PFSK-1 (cell line): Measurements from ENCODE around the gene RASSF7.

ENCODE experiments used
- FOXP2 ChIP-seq: optimal IDR thresholded peaks from 2 replicates; pipeline ENCODE3; 2011; ENCODE audit warnings: borderline replicate concordance, control low read depth, inconsistent platforms; ENCODE audit not compliant: insufficient read depth; ENCODE audit errors: extremely low read length, extremely low read depth
- POLR2AphosphoS5 ChIP-seq: IDR thresholded peaks from 2 replicates; pipeline ENCODE4 v1.6.1; 2012; ENCODE audit warnings: low read depth, mild to moderate bottlenecking, control low read depth, low read length, moderate library complexity
- SIN3A ChIP-seq: IDR thresholded peaks from 2 replicates; pipeline ENCODE4 v1.6.1; 2012; ENCODE audit warnings: mild to moderate bottlenecking, low read length, moderate library complexity, borderline replicate concordance; ENCODE audit not compliant: insufficient read depth
- TAF1 ChIP-seq: IDR thresholded peaks from 2 replicates; pipeline ENCODE4 v1.6.1; 2012; ENCODE audit warnings: low read length, control low read depth, borderline replicate concordance; ENCODE audit not compliant: insufficient read depth
- TF ChIP-seq, protein P1 (sequence below), 2 experiments: IDR thresholded peaks; 2 replicates each; pipeline versions ENCODE4 v1.6.1 to v1.8.0; 2011 to 2012; ENCODE audit warnings: low read depth in 2 of 2, low read length in 2 of 2, control low read depth in 1 of 2, inconsistent platforms in 1 of 2, mild to moderate bottlenecking in 1 of 2, moderate library complexity in 1 of 2; ENCODE audit not compliant: insufficient read depth in 1 of 2

Gene RASSF7

GRCh38 chr11:568306-569157, 7.8 kb downstream of the RASSF7 start:
- TF ChIP-seq TAF1 (peak; percentile 34; the same call in 1 of the 2 replicates), FOXP2 (no peak), SIN3A (no peak), POLR2AphosphoS5 (0 out of 2 replicates have a peak, but pooled peaks have one; percentile 6)
- TF ChIP-seq, protein P1, sequence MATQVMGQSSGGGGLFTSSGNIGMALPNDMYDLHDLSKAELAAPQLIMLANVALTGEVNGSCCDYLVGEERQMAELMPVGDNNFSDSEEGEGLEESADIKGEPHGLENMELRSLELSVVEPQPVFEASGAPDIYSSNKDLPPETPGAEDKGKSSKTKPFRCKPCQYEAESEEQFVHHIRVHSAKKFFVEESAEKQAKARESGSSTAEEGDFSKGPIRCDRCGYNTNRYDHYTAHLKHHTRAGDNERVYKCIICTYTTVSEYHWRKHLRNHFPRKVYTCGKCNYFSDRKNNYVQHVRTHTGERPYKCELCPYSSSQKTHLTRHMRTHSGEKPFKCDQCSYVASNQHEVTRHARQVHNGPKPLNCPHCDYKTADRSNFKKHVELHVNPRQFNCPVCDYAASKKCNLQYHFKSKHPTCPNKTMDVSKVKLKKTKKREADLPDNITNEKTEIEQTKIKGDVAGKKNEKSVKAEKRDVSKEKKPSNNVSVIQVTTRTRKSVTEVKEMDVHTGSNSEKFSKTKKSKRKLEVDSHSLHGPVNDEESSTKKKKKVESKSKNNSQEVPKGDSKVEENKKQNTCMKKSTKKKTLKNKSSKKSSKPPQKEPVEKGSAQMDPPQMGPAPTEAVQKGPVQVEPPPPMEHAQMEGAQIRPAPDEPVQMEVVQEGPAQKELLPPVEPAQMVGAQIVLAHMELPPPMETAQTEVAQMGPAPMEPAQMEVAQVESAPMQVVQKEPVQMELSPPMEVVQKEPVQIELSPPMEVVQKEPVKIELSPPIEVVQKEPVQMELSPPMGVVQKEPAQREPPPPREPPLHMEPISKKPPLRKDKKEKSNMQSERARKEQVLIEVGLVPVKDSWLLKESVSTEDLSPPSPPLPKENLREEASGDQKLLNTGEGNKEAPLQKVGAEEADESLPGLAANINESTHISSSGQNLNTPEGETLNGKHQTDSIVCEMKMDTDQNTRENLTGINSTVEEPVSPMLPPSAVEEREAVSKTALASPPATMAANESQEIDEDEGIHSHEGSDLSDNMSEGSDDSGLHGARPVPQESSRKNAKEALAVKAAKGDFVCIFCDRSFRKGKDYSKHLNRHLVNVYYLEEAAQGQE (IDR thresholded peaks at IDR 0.05; ENCODE audit: insufficient read depth in 1 of 2, low read depth in 2 of 2, low read length in 2 of 2), result no peak

GRCh38 chr11:569158-569885, 8.6 kb downstream of the RASSF7 start:
- TF ChIP-seq, protein P1 (IDR thresholded peaks at IDR 0.05; ENCODE audit: insufficient read depth in 1 of 2, low read depth in 2 of 2, low read length in 2 of 2), result no peak
- no peak for TF ChIP-seq FOXP2
- TF ChIP-seq SIN3A, result no peak

DNA sequence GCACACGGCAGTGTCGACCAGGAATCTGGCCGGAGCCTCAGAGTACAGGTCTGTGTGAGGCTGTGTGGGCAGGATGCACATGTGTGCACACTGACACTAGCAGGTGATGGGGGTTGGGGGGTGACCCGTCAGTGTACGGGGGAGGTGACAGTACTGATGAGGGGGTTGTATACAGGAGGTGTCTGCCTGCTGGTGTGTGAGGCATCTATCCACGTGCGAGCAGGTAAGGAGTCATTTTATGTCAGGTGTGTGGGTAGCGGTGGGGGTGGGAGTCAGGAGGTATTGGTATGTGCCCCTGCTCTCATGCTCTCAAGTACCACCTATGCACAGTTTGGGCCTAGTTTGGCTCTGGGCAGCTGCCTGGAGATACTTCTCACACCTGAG, 11.0 kb downstream of the RASSF7 start:
- no peak for TF ChIP-seq SIN3A
- TF ChIP-seq TAF1, result no peak
- TF ChIP-seq FOXP2, result no peak
- TF ChIP-seq, protein P1 (IDR thresholded peaks at IDR 0.05; ENCODE audit: insufficient read depth in 1 of 2, low read depth in 2 of 2, low read length in 2 of 2), result no peak
- TF ChIP-seq POLR2AphosphoS5, result no peak

DNA sequence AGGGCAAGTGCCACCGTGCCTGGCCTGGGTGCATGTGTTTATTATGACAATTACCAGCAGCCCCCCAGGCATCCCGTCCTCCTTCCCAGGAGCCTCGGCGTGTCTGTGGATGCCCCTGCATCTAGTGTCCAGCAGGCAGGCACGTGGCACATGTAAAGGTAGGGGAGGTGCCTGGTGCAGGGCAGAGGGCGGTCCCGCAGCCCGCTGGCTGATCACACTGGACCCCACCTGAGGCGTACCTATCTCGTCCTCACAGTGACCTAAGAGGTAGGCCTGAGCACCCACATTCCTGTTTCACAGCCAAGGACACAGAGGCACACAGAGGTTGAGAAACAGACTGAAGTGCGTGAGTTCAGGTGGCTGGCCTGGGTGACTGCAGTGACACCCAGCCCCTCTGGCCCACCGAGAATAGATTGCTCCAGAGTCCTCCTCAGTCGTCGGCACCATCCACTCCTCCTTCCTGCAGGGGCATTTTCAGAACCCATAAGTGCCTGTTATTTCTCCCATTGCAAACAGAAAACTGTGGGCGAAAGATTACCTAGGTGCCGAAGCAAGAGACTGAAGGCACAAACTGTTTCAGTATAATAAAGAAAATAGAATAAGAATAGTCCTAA, 12.5 kb downstream of the RASSF7 start:
- TF ChIP-seq TAF1, result no peak
- TF ChIP-seq SIN3A, result no peak
- TF ChIP-seq, protein P1 (IDR thresholded peaks at IDR 0.05; ENCODE audit: insufficient read depth in 1 of 2, low read depth in 2 of 2, low read length in 2 of 2), result no peak
- TF ChIP-seq POLR2AphosphoS5, result no peak
- no peak for TF ChIP-seq FOXP2
